Measurements from ENCODE around the gene RBM17. TPM values are rescaled to one million over a fixed set of nuclear protein-coding genes. Genes with fewer than 3 reads are reported as not detected.

The RBM17 gene
- total RNA-seq, 1 experiment from 2014 or later, result 124 TPM

- H3K36me3 Mint-ChIP-seq (ENCODE audit: insufficient read depth in 1 of 3, low read depth in 3 of 3), result no peaks in the 10 kb centered on the region
- H2BK15ac ChIP-seq (ENCODE audit: low read depth, low read length), result no peak overlapping the region
- peaks cover 0 to 4% of the 10 kb centered on the region in 2 experiments; a peak in 1 of 4 replicates for H3K4me1 Mint-ChIP-seq
- H3K23me2 ChIP-seq (ENCODE audit: insufficient read length, low read depth, low read length, poor library complexity, severe bottlenecking), result no peaks in the 10 kb centered on the region
- H3K14ac ChIP-seq (ENCODE audit: insufficient read depth, low read length), result no peak overlapping the region
- no peaks in the 10 kb centered on the region for H3K79me2 ChIP-seq (ENCODE audit: insufficient read depth, low read length)
- H3K79me1 ChIP-seq (ENCODE audit: insufficient read depth, low read depth, low read length, poor library complexity, severe bottlenecking), result no peaks in the 10 kb centered on the region
- H4K8ac ChIP-seq (replicated peaks; ENCODE audit: insufficient read length, low read depth, low read length), result no peak overlapping the region
- WGBS (ENCODE audit: extremely low coverage, insufficient read length, low lambda C conversion rate), result no CpG with 5 or more reads among the region's 4 CpGs
- no peak overlapping the region for H3K27ac ChIP-seq (ENCODE audit: insufficient read length, low read depth, low read length)
- H4K5ac ChIP-seq (ENCODE audit: insufficient read length, low read depth, low read length), result no peak overlapping the region
- H3K4me2 ChIP-seq (ENCODE audit: insufficient read depth, insufficient read length, low read length), result no peak overlapping the region
- no peak overlapping the region for H2BK12ac ChIP-seq (ENCODE audit: insufficient read length, low read depth, low read length)
- peak; percentile 3 for DNase-seq
- H3K9ac ChIP-seq (ENCODE audit: extremely low read depth, insufficient read length, low read length), result no peak overlapping the region
- H3K4me1 ChIP-seq (ENCODE audit: insufficient read depth, low read length), result no peaks in the 10 kb centered on the region
- H3K23ac ChIP-seq (ENCODE audit: insufficient read length, low read depth, low read length), result no peak overlapping the region
- no peak for TF ChIP-seq CTCF (conservative IDR thresholded peaks at IDR 0.05)
- no peaks in the 10 kb centered on the region for H3K9me3 ChIP-seq (ENCODE audit: control insufficient read depth, low read depth, low read length)
- H3T11ph ChIP-seq (ENCODE audit: low read length), result no peak overlapping the region
- no peak overlapping the region for H2AK5ac ChIP-seq (ENCODE audit: insufficient read length, low read length)
- H2BK20ac ChIP-seq (ENCODE audit: low read depth, low read length, poor library complexity, severe bottlenecking), result no peak overlapping the region
- no peak overlapping the region for H4K91ac ChIP-seq (ENCODE audit: insufficient read length, low read depth, low read length)
- no peak overlapping the region; a peak in 1 of 5 replicates for H3K4me3 Mint-ChIP-seq
- peaks cover 13% of the 10 kb centered on the region for H3K27me3 Mint-ChIP-seq (ENCODE audit: low read depth)
- H3K18ac ChIP-seq (ENCODE audit: insufficient read length, low read depth, low read length), result no peak overlapping the region
- H2AFZ ChIP-seq (ENCODE audit: low read length), result no peak overlapping the region
- no peak overlapping the region for H3K4ac ChIP-seq (ENCODE audit: low read depth, low read length)
- H4K20me1 ChIP-seq (ENCODE audit: control insufficient read depth, insufficient read depth, insufficient read length), result no peaks in the 10 kb centered on the region
- H3K27ac Mint-ChIP-seq, result no peak overlapping the region
- H2BK5ac ChIP-seq (ENCODE audit: insufficient read length, low read length), result no peak overlapping the region
- no peaks in the 10 kb centered on the region for H3K27me3 ChIP-seq (ENCODE audit: insufficient read depth, low read length)
- H3K56ac ChIP-seq (ENCODE audit: insufficient read length, low read depth, low read length), result no peak overlapping the region
- no peaks in the 10 kb centered on the region; a peak in 1 of 5 replicates for H3K9me3 Mint-ChIP-seq
- no peak overlapping the region for H2BK120ac ChIP-seq (ENCODE audit: low read depth, low read length, poor library complexity, severe bottlenecking)
Measured at GRCh38 chr10:6044751-6045313, 44.0 kb upstream of the RBM17 start.
